ENCODE data around the gene FOXL1.

DNA sequence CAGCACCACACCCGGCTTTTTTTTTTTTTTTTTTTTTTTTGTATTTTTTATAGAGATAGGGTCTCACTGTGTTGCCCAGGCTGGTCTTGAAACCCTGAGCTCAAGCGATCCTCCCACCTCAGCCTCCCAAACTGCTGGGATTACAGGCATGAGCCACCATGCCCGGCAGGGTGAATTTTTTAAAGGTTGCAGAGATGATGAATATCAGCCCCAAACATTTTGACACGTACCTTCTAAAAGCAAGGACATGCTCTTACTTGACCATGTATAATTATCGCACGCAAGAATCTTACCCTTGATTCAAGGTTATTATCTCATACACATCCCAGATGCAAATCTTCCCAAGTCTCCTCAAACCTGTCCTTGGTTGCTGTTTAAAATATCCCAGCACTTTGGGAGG is 16.0 kb upstream of the FOXL1 start:
- TF ChIP-seq ZNF513 (tag by site-specific recombination; IDR thresholded peaks at IDR 0.05) (no peak), CTCF (tag by site-specific recombination; IDR thresholded peaks at IDR 0.05) (no peak), YY2 (tag by site-specific recombination; IDR thresholded peaks at IDR 0.05) (no peak)
- TF ChIP-seq, protein P1, sequence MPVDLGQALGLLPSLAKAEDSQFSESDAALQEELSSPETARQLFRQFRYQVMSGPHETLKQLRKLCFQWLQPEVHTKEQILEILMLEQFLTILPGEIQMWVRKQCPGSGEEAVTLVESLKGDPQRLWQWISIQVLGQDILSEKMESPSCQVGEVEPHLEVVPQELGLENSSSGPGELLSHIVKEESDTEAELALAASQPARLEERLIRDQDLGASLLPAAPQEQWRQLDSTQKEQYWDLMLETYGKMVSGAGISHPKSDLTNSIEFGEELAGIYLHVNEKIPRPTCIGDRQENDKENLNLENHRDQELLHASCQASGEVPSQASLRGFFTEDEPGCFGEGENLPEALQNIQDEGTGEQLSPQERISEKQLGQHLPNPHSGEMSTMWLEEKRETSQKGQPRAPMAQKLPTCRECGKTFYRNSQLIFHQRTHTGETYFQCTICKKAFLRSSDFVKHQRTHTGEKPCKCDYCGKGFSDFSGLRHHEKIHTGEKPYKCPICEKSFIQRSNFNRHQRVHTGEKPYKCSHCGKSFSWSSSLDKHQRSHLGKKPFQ (tag by site-specific recombination; IDR thresholded peaks at IDR 0.05), result no peak

Data from HEK293 (cell line).